TTC549 (cell line): ENCODE data around the gene MARVELD1.
"Not testable (repeated sequence)": the region's sequence is repeated elsewhere in the genome, so short reads cannot be mapped to it uniquely, and the experiment has no call there.

Experiments used
- FAIRE-seq: peaks from 2 replicates; lab custom pipeline; 2012; peaks lifted over from hg19 to GRCh38; lab: Jason Lieb, UNC

The MARVELD1 gene

GRCh38 chr10:97713339-97713825 lies at the start of gene MARVELD1:
MARVELD1 (plus strand) TSS chr10:97713730; CDS start chr10:97713877, 147 bp downstream.
- FAIRE-seq: no peak

- no peak for FAIRE-seq
These were observed 49.2 kb upstream of the MARVELD1 start for GRCh38 chr10:97664282-97664850.

DNA sequence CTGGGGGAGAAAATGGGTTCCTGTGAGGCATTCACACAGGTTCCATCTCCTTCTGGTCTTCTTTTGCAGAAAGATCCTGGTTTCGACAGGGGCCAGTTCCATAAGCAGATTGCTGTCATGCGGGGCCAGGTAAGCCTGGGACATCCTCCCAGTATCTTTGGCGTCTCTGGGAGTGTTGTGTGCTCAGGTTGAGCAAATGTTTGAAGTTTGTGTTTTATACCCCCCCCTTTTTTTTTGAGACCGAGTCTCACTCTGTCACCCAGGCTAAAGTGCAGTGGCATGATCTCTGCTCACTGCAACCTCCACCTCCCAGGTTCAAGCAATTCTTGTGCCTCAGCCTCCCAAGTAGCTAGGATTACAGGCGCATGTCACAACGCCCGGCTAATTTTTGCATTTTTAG lies 46.5 kb upstream of the MARVELD1 start:
- FAIRE-seq: no peak

- no peak for FAIRE-seq
These were observed 46.1 kb upstream of the MARVELD1 start for GRCh38 chr10:97667463-97667862.

DNA sequence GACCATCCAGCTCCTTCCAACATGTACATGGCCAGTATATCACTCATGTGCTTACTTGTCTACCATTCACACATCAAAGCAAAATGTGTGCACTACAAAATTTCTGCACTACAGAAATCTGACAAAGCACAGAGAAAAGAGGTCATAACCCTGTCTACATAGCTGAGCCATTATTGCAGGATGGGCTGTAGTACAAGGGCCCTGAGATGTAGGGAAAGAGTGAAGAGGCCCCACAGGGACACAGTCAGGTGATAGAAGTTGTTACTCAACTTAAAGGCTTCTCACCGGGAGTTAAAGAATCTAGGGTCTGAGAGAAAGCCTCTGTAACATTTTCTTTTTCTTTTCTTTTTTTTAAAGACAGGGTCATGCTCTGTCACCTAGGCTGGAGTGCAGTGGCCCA lies 44.0 kb upstream of the MARVELD1 start:
- no peak for FAIRE-seq

- no peak for FAIRE-seq
These were observed 39.6 kb upstream of the MARVELD1 start for GRCh38 chr10:97673736-97674525.

- FAIRE-seq: no peak
These were observed 38.3 kb upstream of the MARVELD1 start for GRCh38 chr10:97675222-97675621.

- FAIRE-seq: peak; percentile 64
These were observed 36.6 kb upstream of the MARVELD1 start for GRCh38 chr10:97676770-97677581.

DNA sequence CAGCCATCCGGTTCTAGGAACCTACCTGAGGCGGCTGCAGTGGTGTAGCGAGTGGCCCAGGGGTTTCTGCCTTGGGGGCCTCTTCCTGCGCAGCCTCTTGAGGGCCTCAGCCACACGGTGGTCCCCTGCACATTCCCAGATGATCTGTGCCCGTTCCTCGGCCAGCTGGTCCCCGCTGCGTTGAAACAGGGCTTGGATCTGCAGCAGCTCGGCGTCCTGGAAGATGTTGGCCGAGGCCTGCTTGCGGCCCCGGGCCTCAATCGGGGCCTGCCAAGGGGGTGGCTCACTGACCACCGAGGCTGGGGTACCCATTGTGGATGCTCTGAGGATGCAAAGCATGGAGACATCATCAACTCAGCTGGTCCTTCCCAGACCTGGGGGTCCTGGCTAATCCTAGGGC lies 33.9 kb upstream of the MARVELD1 start:
- FAIRE-seq: no peak

GRCh38 chr10:97682042-97682441 lies 31.5 kb upstream of the MARVELD1 start:
- no peak for FAIRE-seq

DNA sequence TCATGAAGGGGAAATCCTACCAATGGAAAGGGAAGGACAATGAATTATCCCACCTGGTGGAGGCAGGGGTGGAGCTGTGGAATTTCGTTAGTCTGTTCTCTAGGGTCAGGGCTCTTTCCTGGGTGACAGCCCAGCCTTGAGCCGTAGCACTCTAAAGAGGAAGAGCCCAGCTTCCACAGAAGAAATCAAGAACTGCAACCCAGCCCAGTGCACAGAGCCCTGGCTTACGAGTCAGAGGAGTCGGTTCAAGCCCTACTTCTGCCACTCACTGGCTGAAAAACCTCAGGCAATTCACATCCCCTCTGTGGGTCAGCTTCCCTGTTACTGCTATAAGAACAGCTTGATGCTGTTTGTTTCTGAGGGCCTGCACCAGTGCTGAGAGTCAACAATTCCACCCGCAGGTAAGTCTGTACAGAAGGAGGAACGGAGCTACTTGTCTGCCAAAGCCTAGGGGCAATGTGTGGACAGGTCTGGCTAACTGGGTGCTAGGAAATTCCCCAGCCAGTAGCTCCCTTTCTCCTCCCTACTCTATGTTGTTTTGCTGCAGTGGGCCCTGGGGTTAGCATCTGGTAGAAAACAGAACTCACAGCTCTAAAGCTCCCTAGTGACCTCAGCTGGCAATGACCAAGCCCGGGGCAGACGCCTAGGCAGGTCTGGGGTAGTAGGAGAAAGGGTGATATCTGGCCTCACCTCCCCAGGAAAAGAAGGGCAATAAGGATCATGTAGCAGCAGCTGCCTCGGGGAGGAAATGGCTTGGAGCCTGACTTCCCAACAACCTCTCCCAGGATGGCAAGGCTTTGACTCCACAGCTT lies 29.8 kb upstream of the MARVELD1 start:
- FAIRE-seq: no peak

DNA sequence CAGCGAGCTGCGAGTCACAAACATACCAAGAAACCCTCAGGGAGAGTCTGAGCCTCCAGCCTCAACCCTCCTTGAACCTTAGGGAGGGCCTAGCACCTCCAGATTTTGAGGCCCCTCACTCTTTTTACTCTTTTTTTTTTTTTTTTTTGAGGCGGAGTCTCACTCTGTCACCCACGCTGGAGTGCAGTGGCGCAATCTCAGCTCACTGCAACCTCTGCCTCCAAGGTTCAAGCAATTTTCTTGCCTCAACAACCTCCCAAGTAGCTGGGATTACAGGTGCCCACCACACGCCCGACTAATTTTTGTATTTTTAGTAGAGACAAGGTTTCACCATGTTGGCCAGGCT lies 29.2 kb upstream of the MARVELD1 start:
- FAIRE-seq: not testable (repeated sequence)

DNA sequence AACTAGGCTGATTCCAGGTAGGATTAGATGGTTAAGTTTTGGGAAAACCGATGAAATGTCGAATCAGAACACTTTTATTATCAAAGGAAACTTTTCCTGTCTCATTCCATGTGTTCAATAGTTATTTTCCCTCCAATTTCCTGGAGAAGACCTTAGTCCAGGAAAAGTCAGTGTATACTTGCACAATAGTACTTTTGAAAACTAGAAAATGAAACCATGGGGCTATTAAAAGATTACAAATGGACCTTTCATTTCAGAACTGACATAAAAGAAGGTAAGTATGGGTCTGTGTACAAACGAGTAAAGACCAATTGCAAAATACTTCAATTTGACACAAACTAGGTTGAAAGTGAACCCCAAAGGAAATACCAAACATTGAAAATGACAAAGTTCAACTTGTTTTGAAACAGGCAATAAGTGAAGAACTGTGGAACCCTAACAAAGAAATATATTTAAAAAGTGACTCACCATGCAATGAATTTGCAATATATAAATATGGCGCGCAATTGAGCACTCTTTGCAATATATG lies 28.6 kb upstream of the MARVELD1 start:
- FAIRE-seq: no peak

GRCh38 chr10:97685395-97685958 lies 28.1 kb upstream of the MARVELD1 start:
- FAIRE-seq: no peak

GRCh38 chr10:97686301-97686961 lies 27.1 kb upstream of the MARVELD1 start:
- no peak for FAIRE-seq

- peak; percentile 19 for FAIRE-seq
These were observed 26.4 kb upstream of the MARVELD1 start, which contains the start of gene AVPI1 for GRCh38 chr10:97686962-97687784. AVPI1 (minus strand) TSS chr10:97687241; CDS start chr10:97679905, 7,336 bp downstream.

DNA sequence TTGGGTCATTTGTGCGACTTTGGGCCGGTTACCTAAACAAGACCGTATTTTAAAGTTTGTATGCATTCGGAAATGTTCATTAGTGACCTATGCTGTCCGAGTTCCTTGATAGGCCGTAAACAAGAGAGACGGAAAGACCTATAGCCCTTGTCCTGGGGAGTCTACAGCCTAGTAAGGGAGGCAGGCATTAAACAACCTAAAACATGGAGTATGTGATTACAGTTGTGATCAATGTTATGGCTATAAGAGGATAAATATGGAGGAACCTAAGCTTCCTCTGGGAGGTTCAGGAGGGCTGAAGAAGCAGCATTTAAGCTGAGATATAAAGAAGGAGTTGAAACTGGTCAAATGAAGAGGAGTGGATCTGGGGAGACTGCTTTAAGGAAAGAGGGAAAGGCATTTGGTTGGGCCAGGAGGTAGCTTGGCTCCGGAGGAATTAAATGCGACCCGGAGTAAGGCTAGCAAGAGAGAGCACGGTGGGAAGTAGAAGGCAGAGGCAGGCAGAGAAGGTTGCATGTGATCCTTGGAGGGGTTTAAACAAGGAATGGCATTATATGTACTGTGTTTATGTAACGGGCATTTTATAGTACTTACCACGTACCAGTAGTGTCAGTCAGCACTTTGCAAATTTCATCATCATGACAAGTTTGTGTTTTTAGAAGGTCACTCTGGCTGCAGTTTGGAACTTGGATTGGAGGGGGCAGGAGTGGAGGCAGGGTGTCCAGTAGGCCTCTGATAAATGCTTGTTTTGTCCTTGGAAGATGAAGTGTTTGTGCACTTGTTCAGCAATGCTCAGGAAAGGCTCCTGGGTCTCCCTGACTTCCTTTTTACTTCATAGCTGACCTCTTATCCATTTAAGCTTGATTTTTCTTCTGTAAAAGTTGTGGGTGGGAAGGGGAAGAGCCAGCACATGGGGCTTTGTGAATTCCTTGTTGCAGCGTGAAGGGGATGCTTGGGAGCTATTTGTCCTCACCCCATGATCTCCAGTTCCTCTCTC lies 25.4 kb upstream of the MARVELD1 start:
- no peak for FAIRE-seq

DNA sequence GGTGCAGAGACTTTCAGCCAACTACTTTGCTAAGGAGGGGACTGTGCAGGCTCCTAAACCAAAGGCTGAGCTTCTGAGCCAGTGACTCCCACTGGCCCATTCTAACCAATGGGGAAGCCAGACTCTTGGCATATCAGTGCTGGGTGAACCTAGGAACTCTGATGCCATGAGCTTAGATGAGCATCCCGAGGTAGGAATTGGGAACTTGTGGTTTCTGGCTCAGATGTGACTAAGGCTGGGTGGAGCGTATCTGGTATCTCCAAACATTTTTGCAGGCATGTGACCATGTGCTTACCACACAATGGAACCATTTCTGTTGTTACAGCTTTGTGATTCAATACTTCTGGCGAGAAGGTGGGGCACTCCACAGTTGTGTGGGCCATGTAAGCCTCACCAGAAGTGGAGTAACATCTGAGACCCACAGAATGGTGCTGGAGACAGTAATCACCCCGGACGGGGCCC lies 23.9 kb upstream of the MARVELD1 start:
- no peak for FAIRE-seq

DNA sequence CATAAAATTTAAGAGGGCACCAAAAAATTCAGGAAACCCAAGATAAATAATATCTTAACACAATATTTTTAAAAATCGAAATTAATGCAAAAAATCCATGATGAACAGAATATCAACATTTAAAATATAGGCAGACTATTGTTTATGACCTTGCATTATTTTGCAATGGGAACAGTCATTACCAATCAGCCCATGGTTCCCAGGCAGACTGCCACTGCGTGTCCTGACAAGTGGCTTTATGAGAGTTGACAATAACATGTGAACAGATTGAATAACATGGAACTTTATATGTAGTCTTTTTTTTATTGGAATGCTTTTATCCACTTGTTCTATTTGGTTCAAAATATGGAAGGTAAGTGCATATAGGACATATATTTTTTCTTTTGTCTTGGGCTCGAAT lies 23.4 kb upstream of the MARVELD1 start:
- no peak for FAIRE-seq
